ENCODE data around the gene KLK11. TPM values are rescaled to one million over a fixed set of nuclear protein-coding genes. Genes with fewer than 3 reads are reported as not detected.
"Not testable (repeated sequence)": the region's sequence is repeated elsewhere in the genome, so short reads cannot be mapped to it uniquely, and the experiment has no call there.

KLK11 gene
- total RNA-seq, 1 donor from 2014 or later: not detected

- no peaks in the 10 kb centered on the region for H3K36me3 Mint-ChIP-seq (ENCODE audit: unreplicated experiment)
- TF ChIP-seq CTCF (IDR thresholded peaks at IDR 0.05): no peak
- H3K27me3 Mint-ChIP-seq (ENCODE audit: unreplicated experiment): no peaks in the 10 kb centered on the region
- H3K27ac Mint-ChIP-seq (ENCODE audit: unreplicated experiment): no peak overlapping the region
- H3K4me3 Mint-ChIP-seq (ENCODE audit: unreplicated experiment): no peak overlapping the region
- H3K4me1 Mint-ChIP-seq (ENCODE audit: unreplicated experiment): no peaks in the 10 kb centered on the region
- peaks cover 33% of the 10 kb centered on the region for H3K9me3 Mint-ChIP-seq (ENCODE audit: unreplicated experiment)
- no peak for DNase-seq (ENCODE audit: extremely low spot score, unreplicated experiment)
Measured at GRCh38 chr19:50994129-50994528, 32.3 kb downstream of the KLK11 start.

- H3K27me3 Mint-ChIP-seq (ENCODE audit: unreplicated experiment): no peaks in the 10 kb centered on the region
- no peak overlapping the region for H3K4me3 Mint-ChIP-seq (ENCODE audit: unreplicated experiment)
- TF ChIP-seq CTCF (IDR thresholded peaks at IDR 0.05): no peak
- H3K27ac Mint-ChIP-seq (ENCODE audit: unreplicated experiment): no peak overlapping the region
- H3K36me3 Mint-ChIP-seq (ENCODE audit: unreplicated experiment): no peaks in the 10 kb centered on the region
- peaks cover 36% of the 10 kb centered on the region for H3K9me3 Mint-ChIP-seq (ENCODE audit: unreplicated experiment)
- DNase-seq (ENCODE audit: extremely low spot score, unreplicated experiment): no peak
- H3K4me1 Mint-ChIP-seq (ENCODE audit: unreplicated experiment): no peaks in the 10 kb centered on the region
Measured at GRCh38 chr19:50992666-50993035, 33.8 kb downstream of the KLK11 start.

GRCh38 chr19:50984416-50984815 is 42.0 kb downstream of the KLK11 start:
- H3K27ac Mint-ChIP-seq (ENCODE audit: unreplicated experiment); H3K27me3 Mint-ChIP-seq (ENCODE audit: unreplicated experiment); H3K4me1 Mint-ChIP-seq (ENCODE audit: unreplicated experiment); H3K4me3 Mint-ChIP-seq (ENCODE audit: unreplicated experiment); H3K36me3 Mint-ChIP-seq (ENCODE audit: unreplicated experiment); DNase-seq (ENCODE audit: extremely low spot score, unreplicated experiment): not testable (repeated sequence)
- H3K9me3 Mint-ChIP-seq (ENCODE audit: unreplicated experiment): peaks cover 11% of the 10 kb centered on the region

GRCh38 chr19:50983625-50984292 is 42.7 kb downstream of the KLK11 start, which contains the start of gene KLK7:
KLK7 (minus strand) TSS chr19:50983917; CDS start chr19:50982399, 1,518 bp downstream.
- Mint-ChIP-seq H3K36me3 (ENCODE audit: unreplicated experiment) (no peaks in the 10 kb centered on the region), H3K4me1 (ENCODE audit: unreplicated experiment) (no peaks in the 10 kb centered on the region), H3K27me3 (ENCODE audit: unreplicated experiment) (no peaks in the 10 kb centered on the region), H3K4me3 (ENCODE audit: unreplicated experiment) (no peak within 1 kb of the TSS), H3K27ac (ENCODE audit: unreplicated experiment) (no peak within 1 kb of the TSS), H3K9me3 (ENCODE audit: unreplicated experiment) (peaks cover 7% of the 10 kb centered on the region)
- no peak for DNase-seq (ENCODE audit: extremely low spot score, unreplicated experiment)
- TF ChIP-seq CTCF (IDR thresholded peaks at IDR 0.05): no peak

DNA sequence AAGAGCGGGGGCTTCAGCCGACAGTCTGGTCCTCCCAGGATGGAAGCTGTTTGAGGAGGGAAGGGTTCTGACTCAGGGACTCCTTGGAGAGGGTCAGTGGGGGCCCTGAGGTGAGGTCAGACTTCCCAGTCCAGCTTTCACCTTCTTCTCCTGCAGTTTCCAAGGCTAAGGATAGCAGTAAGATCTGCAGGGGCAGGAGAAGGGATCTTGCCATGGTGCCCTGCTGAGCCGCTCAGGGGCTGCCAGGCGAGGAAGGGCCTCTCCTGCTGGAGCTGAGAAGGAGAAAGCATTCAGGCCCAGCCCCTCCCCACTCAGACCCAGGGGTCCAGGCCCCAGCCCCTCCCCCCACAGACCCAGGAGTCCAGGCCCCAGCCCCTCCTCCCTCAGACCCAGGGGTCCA is 44.2 kb downstream of the KLK11 start:
- Mint-ChIP-seq H3K9me3 (ENCODE audit: unreplicated experiment) (no peaks in the 10 kb centered on the region), H3K36me3 (ENCODE audit: unreplicated experiment) (no peaks in the 10 kb centered on the region), H3K4me3 (ENCODE audit: unreplicated experiment) (no peak overlapping the region), H3K27ac (ENCODE audit: unreplicated experiment) (no peak overlapping the region), H3K4me1 (ENCODE audit: unreplicated experiment) (no peaks in the 10 kb centered on the region), H3K27me3 (ENCODE audit: unreplicated experiment) (no peaks in the 10 kb centered on the region)
- TF ChIP-seq CTCF (IDR thresholded peaks at IDR 0.05): no peak
- no peak for DNase-seq (ENCODE audit: extremely low spot score, unreplicated experiment)

All from osteocyte (in vitro differentiated cells).